ENCODE results near the gene OR2A12. TPM values are rescaled to one million over a fixed set of nuclear protein-coding genes. Genes with fewer than 3 reads are reported as not detected.

OR2A12 gene
- total and polyA plus RNA-seq, 2 donors (not counting 3 experiments of a cell fraction or from before 2014, with no cell fraction given): not detected

DNA sequence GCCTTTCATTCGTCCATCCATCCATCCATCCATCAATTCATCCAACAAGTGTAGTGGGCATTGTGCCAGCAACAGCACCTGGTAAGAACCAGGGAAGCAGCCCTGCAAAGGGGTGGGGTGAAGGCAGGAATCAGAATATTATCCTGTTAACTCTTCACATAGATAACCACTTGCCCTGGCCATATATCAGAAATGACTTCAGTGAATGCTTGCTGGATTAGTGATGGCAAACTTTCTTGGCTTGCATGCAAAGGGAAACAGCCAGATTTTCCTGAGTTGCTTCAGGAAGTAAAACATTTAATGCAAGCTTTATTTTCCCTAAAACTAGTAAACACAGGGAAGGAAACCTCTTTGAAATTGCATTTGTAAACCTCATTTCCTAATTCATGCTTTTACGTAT, 36.6 kb upstream of the OR2A12 start:
- no peaks in the 10 kb centered on the region for H3K4me1 ChIP-seq (ENCODE audit: control insufficient read depth, extremely low read depth, insufficient read depth, low read length)
- no peak overlapping the region for H3K27ac ChIP-seq (ENCODE audit: insufficient read depth, low read depth, low read length)
- BruUV-seq (replicated peaks): no TSS peak
- no peak overlapping the region for H3K9ac ChIP-seq (replicated peaks; ENCODE audit: extremely low read depth, insufficient read depth, low read length)
- H3K79me2 ChIP-seq (ENCODE audit: control insufficient read depth, insufficient read depth, low read length): no peaks in the 10 kb centered on the region
- no peaks in the 10 kb centered on the region for H3K9me1 ChIP-seq (replicated peaks; ENCODE audit: control insufficient read depth, extremely low read depth, insufficient read depth, low read length)
- TF ChIP-seq POLR2AphosphoS5 (IDR thresholded peaks at IDR 0.05; ENCODE audit: insufficient read depth, low read depth, low read length): no peak
- TF ChIP-seq MYC (IDR thresholded peaks at IDR 0.05; ENCODE audit: low read depth, low read length): no peak
- no peak for TF ChIP-seq JUN (IDR thresholded peaks at IDR 0.05; ENCODE audit: borderline replicate concordance, insufficient read depth, insufficient read length, low read depth)
- TF ChIP-seq CTCF (IDR thresholded peaks at IDR 0.05; ENCODE audit: extremely low read depth in 1 of 2, insufficient read depth in 1 of 2, low read depth in 1 of 2, low read length in 2 of 2): no peak
- TF ChIP-seq, protein P1, sequence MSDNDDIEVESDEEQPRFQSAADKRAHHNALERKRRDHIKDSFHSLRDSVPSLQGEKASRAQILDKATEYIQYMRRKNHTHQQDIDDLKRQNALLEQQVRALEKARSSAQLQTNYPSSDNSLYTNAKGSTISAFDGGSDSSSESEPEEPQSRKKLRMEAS (IDR thresholded peaks at IDR 0.05; ENCODE audit: insufficient read depth, insufficient read length): no peak
- no peak for TF ChIP-seq POLR2A (IDR thresholded peaks at IDR 0.05; ENCODE audit: low read depth, low read length)
- no peak for TF ChIP-seq GATA2 (IDR thresholded peaks at IDR 0.05; ENCODE audit: insufficient read depth, insufficient read length, low read depth, low read length)
- TF ChIP-seq EZH2 (IDR thresholded peaks at IDR 0.05; ENCODE audit: borderline replicate concordance, low read depth, low read length, severe bottlenecking): no peak
- no peak for TF ChIP-seq FOS (IDR thresholded peaks at IDR 0.05; ENCODE audit: borderline replicate concordance, insufficient read depth, low read length)
- H3K4me3 ChIP-seq (replicated peaks in 1 of 3; ENCODE audit: insufficient read depth in 1 of 3, low read depth in 1 of 3, low read length in 3 of 3): no peak overlapping the region
- intact Hi-C loops (cut with micrococcal nuclease) (no loop called here), dilution Hi-C loops (cut with MboI; ENCODE audit: extremely low pct_ligation_motif_present, low sequenced_read_pairs) (no loop called here)
- DNase-seq (ENCODE audit: low read depth, low spot score) (no peak), FAIRE-seq (no peak)
- H3K36me3 ChIP-seq (ENCODE audit: control insufficient read depth in 2 of 2, extremely low read depth in 1 of 2, insufficient read depth in 2 of 2, low read length in 2 of 2): no peaks in the 10 kb centered on the region
- no peak overlapping the region for H2AFZ ChIP-seq (ENCODE audit: low read depth, low read length)
- H4K20me1 ChIP-seq (replicated peaks; ENCODE audit: control insufficient read depth, extremely low read depth, insufficient read depth, low read length): no peaks in the 10 kb centered on the region
- ChIA-PET CTCF (interaction anchor here (1.3 kb wide), 1 partner anchor 14 kb away, joined by 3 read pairs; no protein-coding TSS in a partner anchor), POLR2A (no interaction called here)
- H3K9me3 ChIP-seq (replicated peaks; ENCODE audit: control insufficient read depth, insufficient read depth, low read length): no peaks in the 10 kb centered on the region
- peaks cover 0 to 7% of the 10 kb centered on the region in 2 experiments for H3K27me3 ChIP-seq (ENCODE audit: control insufficient read depth in 2 of 2, insufficient read depth in 2 of 2, low read length in 2 of 2)
- H3K4me2 ChIP-seq (ENCODE audit: insufficient read depth, low read length): no peak overlapping the region

Data from endothelial cell of umbilical vein (primary cell).